B cell (primary cell): ENCODE results near the gene FAM170B. TPM values are rescaled to one million over a fixed set of nuclear protein-coding genes. Genes with fewer than 3 reads are reported as not detected.

ENCODE experiments used
- ATAC-seq: fragments of 200-7000 bp; cut with Tn5 transposase; one replicate; pipeline ENCODE4 v1.10.0; 2021; ENCODE audit warnings: low read depth, mild to moderate bottlenecking, moderate number of reproducible peaks, moderate library complexity
- CTCF ChIA-PET: fragments of 350-600 bp; sonication (Branson Sonifier 250); formaldehyde crosslinking; loops from one replicate; lab custom pipeline; 2021; ENCODE audit warnings: antibody characterized with exemption, inconsistent platforms; lab: Charles Lee
- POLR2A ChIA-PET: fragments of 350-600 bp; sonication (Branson Sonifier 250); formaldehyde crosslinking; loops from one replicate; lab custom pipeline; 2021; ENCODE audit warnings: antibody characterized with exemption; lab: Charles Lee
- DNase-seq: peaks from one replicate; pipeline ENCODE4 v3.0.0; 2013
- H2AFZ ChIP-seq: 2 replicates; pipeline ENCODE4 v1.6.1; 2012; ENCODE audit warnings: mild to moderate bottlenecking, low read depth, low read length; ENCODE audit not compliant: insufficient read depth, poor library complexity, severe bottlenecking
- H3K27ac ChIP-seq, 2 donors: 1 replicate in 1 of 2; 2 replicates in 1 of 2; pipeline ENCODE4 v1.5.1; 2012 to 2013; ENCODE audit warnings: low read length in 2 of 2, mild to moderate bottlenecking in 2 of 2, moderate library complexity in 1 of 2
- H3K27me3 ChIP-seq, 4 experiments: fragments of 200-600 bp in 1 of 4; sonication (generic) in 1 of 4; replicated peaks in 1 of 4; 1 replicate in 2 of 4; 2 replicates in 2 of 4; pipeline versions ENCODE4 v1.6.1 to v1.7.0; 2013 to 2016; ENCODE audit warnings: low read length in 3 of 4, mild to moderate bottlenecking in 2 of 4, mixed read lengths in 1 of 4, moderate library complexity in 1 of 4; ENCODE audit not compliant: insufficient read depth in 4 of 4, control insufficient read depth in 3 of 4; ENCODE audit errors: control extremely low read depth in 1 of 4
- H3K36me3 ChIP-seq, 2 experiments: replicated peaks in 1 of 2; 1 replicate in 1 of 2; 2 replicates in 1 of 2; pipeline versions ENCODE4 v1.6.1 to v1.7.1; 2013; ENCODE audit warnings: low read length in 1 of 2; ENCODE audit not compliant: insufficient read depth in 2 of 2, control insufficient read depth in 1 of 2; ENCODE audit errors: control extremely low read depth in 1 of 2, extremely low read depth in 1 of 2
- H3K4me1 ChIP-seq, 2 donors: fragments of 200-600 bp in 1 of 2; sonication (generic) in 1 of 2; 1 replicate in 1 of 2; 2 replicates in 1 of 2; pipeline versions ENCODE4 v1.5.1 to v1.6.1; 2013 to 2017; ENCODE audit warnings: low read length in 2 of 2; ENCODE audit not compliant: control insufficient read depth in 2 of 2, insufficient read depth in 2 of 2
- H3K4me2 ChIP-seq: replicated peaks from 2 replicates; pipeline ENCODE3; 2012; ENCODE audit warnings: mild to moderate bottlenecking, low read depth, low read length; ENCODE audit not compliant: poor library complexity, severe bottlenecking
- H3K4me3 ChIP-seq, 5 experiments: fragments of 200-600 bp in 1 of 5; sonication (generic) in 1 of 5; 1 replicate in 3 of 5; 2 replicates in 2 of 5; pipeline versions ENCODE4 v1.5.1 to v1.7.0; 2011 to 2016; ENCODE audit warnings: low read length in 4 of 5, mild to moderate bottlenecking in 4 of 5, low read depth in 2 of 5, control low read depth in 1 of 5, moderate library complexity in 1 of 5; ENCODE audit not compliant: insufficient read depth in 1 of 5; ENCODE audit errors: control extremely low read depth in 1 of 5, extremely low read depth in 1 of 5
- H3K79me2 ChIP-seq: fragments of 200-600 bp; sonication (generic); one replicate; pipeline ENCODE4 v1.6.0; 2016; ENCODE audit warnings: low read length; ENCODE audit not compliant: control insufficient read depth, insufficient read depth
- H3K9ac ChIP-seq: fragments of 200-600 bp; sonication (generic); 2 replicates; pipeline ENCODE4 v1.6.1; 2017; ENCODE audit warnings: mild to moderate bottlenecking, low read length, moderate library complexity
- H3K9me3 ChIP-seq, 3 donors: one replicate each; pipeline versions ENCODE4 v1.6.1 to v1.7.1; 2013; ENCODE audit warnings: low read length in 2 of 3; ENCODE audit not compliant: control insufficient read depth in 2 of 3, insufficient read depth in 1 of 3; ENCODE audit errors: control extremely low read depth in 1 of 3
- H4K20me1 ChIP-seq: 2 replicates; pipeline ENCODE4 v1.6.0; 2012; ENCODE audit warnings: mild to moderate bottlenecking, low read length; ENCODE audit not compliant: insufficient read depth, control insufficient read depth, poor library complexity, severe bottlenecking
- H3K27ac Mint-ChIP-seq: one replicate; pipeline ENCODE4 v1.8.0; 2021; ENCODE audit warnings: mixed read lengths
- H3K27me3 Mint-ChIP-seq: one replicate; pipeline ENCODE4 v1.8.0; 2021; ENCODE audit warnings: mixed read lengths
- H3K4me1 Mint-ChIP-seq: one replicate; pipeline ENCODE4 v1.8.0; 2021; ENCODE audit warnings: mixed read lengths
- H3K4me3 Mint-ChIP-seq: one replicate; pipeline ENCODE4 v1.8.0; 2021; ENCODE audit warnings: mixed read lengths
- H3K9me3 Mint-ChIP-seq: one replicate; pipeline ENCODE4 v1.8.0; 2022; ENCODE audit warnings: mixed read lengths; ENCODE audit not compliant: insufficient read depth
- EZH2 ChIP-seq: IDR thresholded peaks from 2 replicates; pipeline ENCODE4 v1.6.1; 2012; ENCODE audit warnings: borderline replicate concordance, low read depth, mild to moderate bottlenecking, moderate library complexity, low read length; ENCODE audit not compliant: insufficient read depth, poor library complexity, severe bottlenecking
- WGBS: methylation state at CpG from one replicate; pipeline ENCODE4 v1.1.5; 2013; ENCODE audit warnings: missing lambda C conversion rate; ENCODE audit not compliant: insufficient coverage; 5-methylcytosine and 5-hydroxymethylcytosine counted together
- intact Hi-C: fragments of 100-400 bp; cut with micrococcal nuclease; formaldehyde crosslinking; loops from one replicate; pipeline ENCODE4 v1.10.0; 2022
- polyA plus RNA-seq: library from polyadenylated mRNA; depleted of rRNA; stranded (reverse); fragments of >200 nt; gene quantifications from 2 replicates; pipeline ENCODE4 v1.2.3, GENCODE V29; 2012
- total RNA-seq, 2 donors: library from RNA; stranded (reverse); fragments of 120-200 nt in 1 of 2; gene quantifications; 1 replicate in 1 of 2; 2 replicates in 1 of 2; pipeline versions ENCODE4 v1.2.3 to v1.2.4, GENCODE V29; 2013 to 2022
- TF ChIP-seq, protein P1 (sequence below): fragments of 200-600 bp; IDR thresholded peaks from one replicate; pipeline ENCODE4 v1.8.0; 2022; ENCODE audit warnings: antibody characterized with exemption, mild to moderate bottlenecking

The FAM170B gene
- total and polyA plus RNA-seq, 2 donors (not counting 1 experiment from before 2014, with no cell fraction given): not detected

GRCh38 chr10:49089152-49089551 is 44.7 kb downstream of the FAM170B start:
- 88% methylated on average over 1 of the region's 2 CpGs for WGBS
- Histone ChIP-seq H3K4me2 (no peak overlapping the region), H4K20me1 (no peaks in the 10 kb centered on the region), H3K4me3 (no peak overlapping the region), H3K36me3 (no peaks in the 10 kb centered on the region), H3K4me1 (no peaks in the 10 kb centered on the region), H3K27me3 (peaks cover 0 to 10% (median 0%) of the 10 kb centered on the region in 4 experiments), H3K9ac (no peak overlapping the region), H3K9me3 (peaks cover 0 to 15% (median 0%) of the 10 kb centered on the region in 3 donors), H3K27ac (no peak overlapping the region), H3K79me2 (no peaks in the 10 kb centered on the region), H2AFZ (no peak overlapping the region)
- peaks cover 6% of the 10 kb centered on the region for H3K9me3 Mint-ChIP-seq
- H3K27ac Mint-ChIP-seq: no peak overlapping the region
- intact Hi-C loops: no loop called here
- peaks cover 29% of the 10 kb centered on the region for H3K27me3 Mint-ChIP-seq
- no peak overlapping the region for H3K4me3 Mint-ChIP-seq
- DNase-seq (no peak), ATAC-seq (no peak)
- ChIA-PET CTCF (interaction anchor here (1.3 kb wide), 1 partner anchor 12 kb away, joined by 3 read pairs; no protein-coding TSS in a partner anchor), POLR2A (no interaction called here)
- TF ChIP-seq, protein P1, sequence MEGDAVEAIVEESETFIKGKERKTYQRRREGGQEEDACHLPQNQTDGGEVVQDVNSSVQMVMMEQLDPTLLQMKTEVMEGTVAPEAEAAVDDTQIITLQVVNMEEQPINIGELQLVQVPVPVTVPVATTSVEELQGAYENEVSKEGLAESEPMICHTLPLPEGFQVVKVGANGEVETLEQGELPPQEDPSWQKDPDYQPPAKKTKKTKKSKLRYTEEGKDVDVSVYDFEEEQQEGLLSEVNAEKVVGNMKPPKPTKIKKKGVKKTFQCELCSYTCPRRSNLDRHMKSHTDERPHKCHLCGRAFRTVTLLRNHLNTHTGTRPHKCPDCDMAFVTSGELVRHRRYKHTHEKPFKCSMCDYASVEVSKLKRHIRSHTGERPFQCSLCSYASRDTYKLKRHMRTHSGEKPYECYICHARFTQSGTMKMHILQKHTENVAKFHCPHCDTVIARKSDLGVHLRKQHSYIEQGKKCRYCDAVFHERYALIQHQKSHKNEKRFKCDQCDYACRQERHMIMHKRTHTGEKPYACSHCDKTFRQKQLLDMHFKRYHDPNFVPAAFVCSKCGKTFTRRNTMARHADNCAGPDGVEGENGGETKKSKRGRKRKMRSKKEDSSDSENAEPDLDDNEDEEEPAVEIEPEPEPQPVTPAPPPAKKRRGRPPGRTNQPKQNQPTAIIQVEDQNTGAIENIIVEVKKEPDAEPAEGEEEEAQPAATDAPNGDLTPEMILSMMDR: no peak
- TF ChIP-seq EZH2: no peak
- no peaks in the 10 kb centered on the region for H3K4me1 Mint-ChIP-seq

DNA sequence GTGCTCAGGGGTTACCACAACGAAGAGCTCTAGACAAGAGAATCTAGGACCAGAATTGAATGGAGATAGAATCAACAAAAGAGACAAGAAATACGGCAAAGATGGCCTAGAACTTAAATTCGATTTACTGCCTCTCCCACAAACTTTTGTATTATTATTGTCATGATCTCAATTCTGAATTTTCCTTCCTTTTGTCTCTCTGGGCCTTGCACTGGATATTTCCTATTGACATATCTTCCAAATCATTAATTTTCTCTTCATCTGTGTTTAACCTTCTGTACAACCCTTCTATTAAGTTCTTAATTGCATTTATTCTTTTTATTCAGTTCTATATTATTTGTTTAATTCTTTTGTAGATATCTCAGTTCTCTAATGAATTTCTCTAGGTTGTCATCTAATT is 46.9 kb downstream of the FAM170B start:
- H3K4me3 ChIP-seq: no peak overlapping the region
- DNase-seq (no peak), ATAC-seq (no peak)
- no peaks in the 10 kb centered on the region for H3K4me1 ChIP-seq
- TF ChIP-seq, protein P1: no peak
- TF ChIP-seq EZH2: no peak
- no CpG with 5 or more reads among the region's 3 CpGs for WGBS
- Mint-ChIP-seq H3K9me3 (peaks cover 6% of the 10 kb centered on the region), H3K27me3 (peaks cover 19% of the 10 kb centered on the region), H3K4me3 (no peak overlapping the region), H3K27ac (no peak overlapping the region), H3K4me1 (no peaks in the 10 kb centered on the region)
- ChIA-PET CTCF (no interaction called here), POLR2A (no interaction called here)
- H3K9ac ChIP-seq: no peak overlapping the region
- peaks cover 0 to 10% (median 0%) of the 10 kb centered on the region in 4 experiments for H3K27me3 ChIP-seq
- intact Hi-C loops: no loop called here
- H2AFZ ChIP-seq: no peak overlapping the region
- no peak overlapping the region for H3K4me2 ChIP-seq
- no peaks in the 10 kb centered on the region for H4K20me1 ChIP-seq
- H3K36me3 ChIP-seq: no peaks in the 10 kb centered on the region
- H3K79me2 ChIP-seq: no peaks in the 10 kb centered on the region
- peaks cover 0 to 15% (median 0%) of the 10 kb centered on the region in 3 donors for H3K9me3 ChIP-seq
- no peak overlapping the region for H3K27ac ChIP-seq
